K562 treated with DMSO at 1 percent for 12 hours (cell line): Measurements from ENCODE around the gene CDX4. TPM values are rescaled to one million over a fixed set of nuclear protein-coding genes. Genes with fewer than 3 reads are reported as not detected.

Experiments
- total RNA-seq: library from RNA; unstranded; fragments of 300-600 nt; gene quantifications from 2 replicates; pipeline ENCODE4 v1.2.3, GENCODE V29; 2022; ENCODE audit not compliant: insufficient read depth

Gene CDX4
- not detected in 2 replicates for total RNA-seq

GRCh38 chrX:73446831-73447230 is at the start of gene CDX4:
Gene CDX4 (plus strand): TSS chrX:73447053. CDS start chrX:73447254, 201 bp downstream.

Other genes starting within 250 kb of the CDX4 start
- gene NAP1L2, start 232.2 kb upstream of the CDX4 start, total RNA-seq, result not detected in 2 replicates
- gene CHIC1, start 116.1 kb downstream of the CDX4 start, total RNA-seq, result 0.18 and 0.86 TPM in 2 replicates